Peyer's patch (tissue), 4 donors: ENCODE data around the gene ZNF276.

Source experiments
- POLR2A ChIP-seq, 2 donors: fragments of 450-650 bp; IDR thresholded peaks; one replicate each; pipeline ENCODE4 v1.5.1; 2017; ENCODE audit warnings: antibody characterized with exemption in 2 of 2, mild to moderate bottlenecking in 2 of 2, moderate library complexity in 2 of 2
- TF ChIP-seq, protein P1 (sequence below), 6 experiments: fragments of 450-650 bp in 4 of 6; fragments of 200-600 bp in 2 of 6; sonication (generic) in 1 of 6; IDR thresholded peaks; one replicate each; pipeline ENCODE4 v1.5.1; 2017 to 2019; ENCODE audit warnings: antibody characterized with exemption in 6 of 6, mild to moderate bottlenecking in 3 of 6, moderate library complexity in 1 of 6

DNA sequence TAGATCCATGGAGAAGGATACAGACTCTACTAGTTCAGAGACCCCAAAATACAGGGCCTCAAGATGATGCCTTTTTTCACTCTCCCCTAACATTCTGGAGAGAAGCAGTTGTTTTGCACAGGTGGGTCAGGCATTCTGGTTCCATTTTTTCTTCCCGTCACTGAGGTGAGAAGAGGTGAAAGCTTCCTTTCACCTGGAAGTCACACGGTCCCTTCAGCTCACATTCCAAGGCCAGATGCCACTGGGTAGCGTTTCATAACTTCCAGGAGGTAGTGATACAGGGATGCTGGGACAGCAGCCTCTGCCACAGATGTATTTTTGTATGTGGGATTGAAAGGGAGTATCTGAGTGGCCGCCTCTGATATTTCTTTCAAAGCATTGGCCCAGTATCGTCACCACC, 32.9 kb upstream of the ZNF276 start:
- TF ChIP-seq, protein P1, sequence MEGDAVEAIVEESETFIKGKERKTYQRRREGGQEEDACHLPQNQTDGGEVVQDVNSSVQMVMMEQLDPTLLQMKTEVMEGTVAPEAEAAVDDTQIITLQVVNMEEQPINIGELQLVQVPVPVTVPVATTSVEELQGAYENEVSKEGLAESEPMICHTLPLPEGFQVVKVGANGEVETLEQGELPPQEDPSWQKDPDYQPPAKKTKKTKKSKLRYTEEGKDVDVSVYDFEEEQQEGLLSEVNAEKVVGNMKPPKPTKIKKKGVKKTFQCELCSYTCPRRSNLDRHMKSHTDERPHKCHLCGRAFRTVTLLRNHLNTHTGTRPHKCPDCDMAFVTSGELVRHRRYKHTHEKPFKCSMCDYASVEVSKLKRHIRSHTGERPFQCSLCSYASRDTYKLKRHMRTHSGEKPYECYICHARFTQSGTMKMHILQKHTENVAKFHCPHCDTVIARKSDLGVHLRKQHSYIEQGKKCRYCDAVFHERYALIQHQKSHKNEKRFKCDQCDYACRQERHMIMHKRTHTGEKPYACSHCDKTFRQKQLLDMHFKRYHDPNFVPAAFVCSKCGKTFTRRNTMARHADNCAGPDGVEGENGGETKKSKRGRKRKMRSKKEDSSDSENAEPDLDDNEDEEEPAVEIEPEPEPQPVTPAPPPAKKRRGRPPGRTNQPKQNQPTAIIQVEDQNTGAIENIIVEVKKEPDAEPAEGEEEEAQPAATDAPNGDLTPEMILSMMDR (IDR thresholded peaks at IDR 0.05), result no peak
- no peak for TF ChIP-seq POLR2A (IDR thresholded peaks at IDR 0.05)
